ENCODE measurements around the gene ARHGEF7.

- TF ChIP-seq EZH2 (IDR thresholded peaks at IDR 0.05; ENCODE audit: borderline replicate concordance, low read length), result no peak
- TF ChIP-seq CTCF (conservative IDR thresholded peaks at IDR 0.05 in 1 of 2, IDR thresholded peaks at IDR 0.05 in 1 of 2; ENCODE audit: extremely low read depth in 1 of 2, insufficient read depth in 1 of 2, low read depth in 1 of 2, low read length in 2 of 2), result no peak
Observed at GRCh38 chr13:111292710-111293485, 177.8 kb downstream of the ARHGEF7 start.
